SK-N-MC (cell line): ENCODE measurements around the gene GHRL.

ENCODE experiments used
- EZH2 ChIP-seq: fragments of 200-600 bp; sonication (generic); IDR thresholded peaks from one replicate; pipeline ENCODE4 v1.6.1; 2017; ENCODE audit warnings: antibody characterized with exemption
- FOXP2 ChIP-seq: optimal IDR thresholded peaks from 2 replicates; pipeline ENCODE3; 2011; ENCODE audit warnings: mild to moderate bottlenecking, moderate library complexity; ENCODE audit not compliant: insufficient read depth; ENCODE audit errors: extremely low read length, control extremely low read depth

- TF ChIP-seq FOXP2 (no peak), EZH2 (no peak)
Measured at GRCh38 chr3:10240799-10241198, 51.9 kb downstream of the GHRL start.
